ENCODE results near the gene BBS9. TPM values are rescaled to one million over a fixed set of nuclear protein-coding genes. Genes with fewer than 3 reads are reported as not detected.

Gene BBS9
- total and polyA plus RNA-seq, 11 donors: 7.4 to 29.3 (median 11.3) TPM

GRCh38 chr7:33273356-33273755 is 144.0 kb downstream of the BBS9 start:
- H3K4me3 ChIP-seq: no peak overlapping the region
- TF ChIP-seq, protein P1, sequence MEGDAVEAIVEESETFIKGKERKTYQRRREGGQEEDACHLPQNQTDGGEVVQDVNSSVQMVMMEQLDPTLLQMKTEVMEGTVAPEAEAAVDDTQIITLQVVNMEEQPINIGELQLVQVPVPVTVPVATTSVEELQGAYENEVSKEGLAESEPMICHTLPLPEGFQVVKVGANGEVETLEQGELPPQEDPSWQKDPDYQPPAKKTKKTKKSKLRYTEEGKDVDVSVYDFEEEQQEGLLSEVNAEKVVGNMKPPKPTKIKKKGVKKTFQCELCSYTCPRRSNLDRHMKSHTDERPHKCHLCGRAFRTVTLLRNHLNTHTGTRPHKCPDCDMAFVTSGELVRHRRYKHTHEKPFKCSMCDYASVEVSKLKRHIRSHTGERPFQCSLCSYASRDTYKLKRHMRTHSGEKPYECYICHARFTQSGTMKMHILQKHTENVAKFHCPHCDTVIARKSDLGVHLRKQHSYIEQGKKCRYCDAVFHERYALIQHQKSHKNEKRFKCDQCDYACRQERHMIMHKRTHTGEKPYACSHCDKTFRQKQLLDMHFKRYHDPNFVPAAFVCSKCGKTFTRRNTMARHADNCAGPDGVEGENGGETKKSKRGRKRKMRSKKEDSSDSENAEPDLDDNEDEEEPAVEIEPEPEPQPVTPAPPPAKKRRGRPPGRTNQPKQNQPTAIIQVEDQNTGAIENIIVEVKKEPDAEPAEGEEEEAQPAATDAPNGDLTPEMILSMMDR (IDR thresholded peaks at IDR 0.05): no peak
- TF ChIP-seq POLR2A (IDR thresholded peaks at IDR 0.05): no peak
- H3K36me3 ChIP-seq: peaks cover 0 to 17% (median 0%) of the 10 kb centered on the region in 9 donors
- H3K27ac ChIP-seq: no peak overlapping the region
- intact Hi-C loops (cut with DNase I): no loop called here
- ATAC-seq (no peak), DNase-seq (no peak)
- no peaks in the 10 kb centered on the region for H3K27me3 ChIP-seq
- no peaks in the 10 kb centered on the region for H3K4me1 ChIP-seq
- H3K9me3 ChIP-seq: peaks cover 0 to 23% (median 13%) of the 10 kb centered on the region in 12 donors
- 98% methylated on average over 2 of the region's 2 CpGs for WGBS, 4 donors

- WGBS, 4 donors: 93 to 98% (median 94%) methylated on average over 3 of the region's 3 CpGs
- Histone ChIP-seq H3K27me3 (no peaks in the 10 kb centered on the region), H3K27ac (no peak overlapping the region), H3K36me3 (peaks cover 0 to 17% (median 0%) of the 10 kb centered on the region in 9 donors), H3K9me3 (peaks cover 0 to 40% (median 25%) of the 10 kb centered on the region in 12 donors), H3K4me3 (no peak overlapping the region), H3K4me1 (no peaks in the 10 kb centered on the region)
- ATAC-seq (no peak), DNase-seq (no peak)
- no peak for TF ChIP-seq POLR2A (IDR thresholded peaks at IDR 0.05)
- TF ChIP-seq, protein P1 (IDR thresholded peaks at IDR 0.05): no peak
- intact Hi-C loops (cut with DNase I): no loop called here
These were observed 147.0 kb downstream of the BBS9 start for GRCh38 chr7:33276325-33276724.

DNA sequence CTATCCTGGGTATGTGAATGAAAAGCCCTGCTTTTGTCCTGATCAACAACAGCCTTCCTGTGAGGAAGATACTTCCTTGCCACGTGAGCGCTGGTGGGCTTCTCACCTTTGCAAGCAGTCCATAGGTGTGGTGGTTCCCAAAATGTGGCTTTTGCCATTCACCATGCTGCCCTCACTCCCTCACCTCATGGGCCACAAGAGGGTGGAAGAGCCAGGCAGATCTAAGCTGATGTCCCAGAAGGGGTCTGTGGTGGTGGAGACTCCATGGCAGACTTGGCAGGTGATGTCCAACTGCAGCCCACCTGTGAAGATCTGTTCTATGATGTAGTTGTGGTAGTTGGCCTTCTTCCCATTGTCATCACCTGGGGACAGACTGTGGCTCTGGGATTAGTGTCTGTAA is 147.4 kb downstream of the BBS9 start:
- TF ChIP-seq, protein P1 (IDR thresholded peaks at IDR 0.05): no peak
- TF ChIP-seq POLR2A (IDR thresholded peaks at IDR 0.05): no peak
- H3K4me3 ChIP-seq: no peak overlapping the region
- DNase-seq: no peak
- intact Hi-C loops (cut with DNase I): no loop called here
- no peak for ATAC-seq
- 94 to 99% (median 97%) methylated on average over 2 of the region's 2 CpGs for WGBS, 4 donors
- H3K4me1 ChIP-seq: no peaks in the 10 kb centered on the region
- peaks cover 0 to 36% (median 23%) of the 10 kb centered on the region in 12 donors for H3K9me3 ChIP-seq
- H3K27ac ChIP-seq: no peak overlapping the region
- H3K36me3 ChIP-seq: peaks cover 0 to 17% (median 0%) of the 10 kb centered on the region in 9 donors
- H3K27me3 ChIP-seq: no peaks in the 10 kb centered on the region

GRCh38 chr7:33278095-33278494 is 148.7 kb downstream of the BBS9 start:
- intact Hi-C loops (cut with DNase I): no loop called here
- 95 to 100% (median 97%) methylated on average over 3 of the region's 3 CpGs for WGBS, 4 donors
- Histone ChIP-seq H3K27ac (no peak overlapping the region), H3K4me3 (no peak overlapping the region), H3K27me3 (no peaks in the 10 kb centered on the region), H3K4me1 (no peaks in the 10 kb centered on the region), H3K36me3 (peaks cover 0 to 17% (median 0%) of the 10 kb centered on the region in 9 donors), H3K9me3 (peaks cover 0 to 33% (median 22%) of the 10 kb centered on the region in 12 donors)
- ATAC-seq (no peak), DNase-seq (no peak)
- TF ChIP-seq POLR2A (IDR thresholded peaks at IDR 0.05): no peak
- TF ChIP-seq, protein P1 (IDR thresholded peaks at IDR 0.05): no peak

Measured in heart left ventricle (tissue), 16 donors.